Panc1 (cell line): Measurements from ENCODE around the gene PLEKHG5.

Source experiments
- POLR2AphosphoS5 ChIP-seq: IDR thresholded peaks from 2 replicates; pipeline ENCODE4 v1.6.1; 2012; ENCODE audit warnings: mild to moderate bottlenecking, low read depth, low read length, moderate library complexity
- SIN3A ChIP-seq: IDR thresholded peaks from 2 replicates; pipeline ENCODE4 v1.6.1; 2012; ENCODE audit warnings: low read depth, mild to moderate bottlenecking, low read length, moderate library complexity, borderline replicate concordance; ENCODE audit not compliant: insufficient read depth
- TCF7L2 ChIP-seq: IDR thresholded peaks from 2 replicates; pipeline ENCODE4 v1.6.1; 2011; ENCODE audit warnings: mild to moderate bottlenecking, low read depth, low read length, inconsistent platforms
- TF ChIP-seq, protein P1 (sequence below): fragments of 450-650 bp; IDR thresholded peaks from 2 replicates; pipeline ENCODE4 v1.5.1; 2017; ENCODE audit warnings: mild to moderate bottlenecking
- TF ChIP-seq, protein P2 (sequence below), 2 experiments: IDR thresholded peaks; 2 replicates each; pipeline ENCODE4 v1.6.1; 2011 to 2012; ENCODE audit warnings: low read depth in 2 of 2, control low read depth in 1 of 2, low read length in 1 of 2, mild to moderate bottlenecking in 1 of 2, moderate library complexity in 1 of 2; ENCODE audit not compliant: insufficient read depth in 1 of 2

GRCh38 chr1:6504887-6505286 lies 13.4 kb upstream of the PLEKHG5 start:
- TF ChIP-seq, protein P1, sequence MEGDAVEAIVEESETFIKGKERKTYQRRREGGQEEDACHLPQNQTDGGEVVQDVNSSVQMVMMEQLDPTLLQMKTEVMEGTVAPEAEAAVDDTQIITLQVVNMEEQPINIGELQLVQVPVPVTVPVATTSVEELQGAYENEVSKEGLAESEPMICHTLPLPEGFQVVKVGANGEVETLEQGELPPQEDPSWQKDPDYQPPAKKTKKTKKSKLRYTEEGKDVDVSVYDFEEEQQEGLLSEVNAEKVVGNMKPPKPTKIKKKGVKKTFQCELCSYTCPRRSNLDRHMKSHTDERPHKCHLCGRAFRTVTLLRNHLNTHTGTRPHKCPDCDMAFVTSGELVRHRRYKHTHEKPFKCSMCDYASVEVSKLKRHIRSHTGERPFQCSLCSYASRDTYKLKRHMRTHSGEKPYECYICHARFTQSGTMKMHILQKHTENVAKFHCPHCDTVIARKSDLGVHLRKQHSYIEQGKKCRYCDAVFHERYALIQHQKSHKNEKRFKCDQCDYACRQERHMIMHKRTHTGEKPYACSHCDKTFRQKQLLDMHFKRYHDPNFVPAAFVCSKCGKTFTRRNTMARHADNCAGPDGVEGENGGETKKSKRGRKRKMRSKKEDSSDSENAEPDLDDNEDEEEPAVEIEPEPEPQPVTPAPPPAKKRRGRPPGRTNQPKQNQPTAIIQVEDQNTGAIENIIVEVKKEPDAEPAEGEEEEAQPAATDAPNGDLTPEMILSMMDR, result no peak
- TF ChIP-seq, protein P2, sequence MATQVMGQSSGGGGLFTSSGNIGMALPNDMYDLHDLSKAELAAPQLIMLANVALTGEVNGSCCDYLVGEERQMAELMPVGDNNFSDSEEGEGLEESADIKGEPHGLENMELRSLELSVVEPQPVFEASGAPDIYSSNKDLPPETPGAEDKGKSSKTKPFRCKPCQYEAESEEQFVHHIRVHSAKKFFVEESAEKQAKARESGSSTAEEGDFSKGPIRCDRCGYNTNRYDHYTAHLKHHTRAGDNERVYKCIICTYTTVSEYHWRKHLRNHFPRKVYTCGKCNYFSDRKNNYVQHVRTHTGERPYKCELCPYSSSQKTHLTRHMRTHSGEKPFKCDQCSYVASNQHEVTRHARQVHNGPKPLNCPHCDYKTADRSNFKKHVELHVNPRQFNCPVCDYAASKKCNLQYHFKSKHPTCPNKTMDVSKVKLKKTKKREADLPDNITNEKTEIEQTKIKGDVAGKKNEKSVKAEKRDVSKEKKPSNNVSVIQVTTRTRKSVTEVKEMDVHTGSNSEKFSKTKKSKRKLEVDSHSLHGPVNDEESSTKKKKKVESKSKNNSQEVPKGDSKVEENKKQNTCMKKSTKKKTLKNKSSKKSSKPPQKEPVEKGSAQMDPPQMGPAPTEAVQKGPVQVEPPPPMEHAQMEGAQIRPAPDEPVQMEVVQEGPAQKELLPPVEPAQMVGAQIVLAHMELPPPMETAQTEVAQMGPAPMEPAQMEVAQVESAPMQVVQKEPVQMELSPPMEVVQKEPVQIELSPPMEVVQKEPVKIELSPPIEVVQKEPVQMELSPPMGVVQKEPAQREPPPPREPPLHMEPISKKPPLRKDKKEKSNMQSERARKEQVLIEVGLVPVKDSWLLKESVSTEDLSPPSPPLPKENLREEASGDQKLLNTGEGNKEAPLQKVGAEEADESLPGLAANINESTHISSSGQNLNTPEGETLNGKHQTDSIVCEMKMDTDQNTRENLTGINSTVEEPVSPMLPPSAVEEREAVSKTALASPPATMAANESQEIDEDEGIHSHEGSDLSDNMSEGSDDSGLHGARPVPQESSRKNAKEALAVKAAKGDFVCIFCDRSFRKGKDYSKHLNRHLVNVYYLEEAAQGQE (IDR thresholded peaks at IDR 0.05; ENCODE audit: insufficient read depth in 1 of 2, low read depth in 2 of 2, low read length in 1 of 2), result no peak
- no peak for TF ChIP-seq POLR2AphosphoS5
- no peak for TF ChIP-seq SIN3A
- TF ChIP-seq TCF7L2, result no peak
